ENCODE data around the gene SMTNL1. TPM values are rescaled to one million over a fixed set of nuclear protein-coding genes. Genes with fewer than 3 reads are reported as not detected.

Gene SMTNL1
- total RNA-seq, 1 experiment from 2014 or later = not detected

GRCh38 chr11:57500926-57501325, 36.5 kb upstream of the SMTNL1 start:
- H2BK12ac ChIP-seq (ENCODE audit: insufficient read length, low read depth, low read length) = no peak overlapping the region
- no peak overlapping the region for H3K14ac ChIP-seq (ENCODE audit: insufficient read depth, low read length)
- no peak overlapping the region for H3K18ac ChIP-seq (ENCODE audit: insufficient read length, low read depth, low read length)
- no peak overlapping the region for H2BK15ac ChIP-seq (ENCODE audit: low read depth, low read length)
- H4K91ac ChIP-seq (ENCODE audit: insufficient read length, low read depth, low read length) = no peak overlapping the region
- H2BK120ac ChIP-seq (ENCODE audit: low read depth, low read length, poor library complexity, severe bottlenecking) = no peak overlapping the region
- no peak overlapping the region for H3T11ph ChIP-seq (ENCODE audit: low read length)
- no peak overlapping the region for H4K5ac ChIP-seq (ENCODE audit: insufficient read length, low read depth, low read length)
- no peaks in the 10 kb centered on the region; the same call in 1 of the 2 replicates for H3K27me3 Mint-ChIP-seq (ENCODE audit: low read depth)
- H3K9me3 ChIP-seq (ENCODE audit: control insufficient read depth, low read depth, low read length) = no peaks in the 10 kb centered on the region
- no peak overlapping the region for H4K8ac ChIP-seq (replicated peaks; ENCODE audit: insufficient read length, low read depth, low read length)
- H3K27ac Mint-ChIP-seq = no peak overlapping the region; a peak in 1 of 7 replicates
- H3K27me3 ChIP-seq (ENCODE audit: insufficient read depth, low read length) = no peaks in the 10 kb centered on the region
- H2BK5ac ChIP-seq (ENCODE audit: insufficient read length, low read length) = no peak overlapping the region
- TF ChIP-seq CTCF (conservative IDR thresholded peaks at IDR 0.05) = no peak
- H3K4me1 ChIP-seq (ENCODE audit: insufficient read depth, low read length) = peaks cover 5% of the 10 kb centered on the region; the same call in 1 of the 2 replicates
- no peak for DNase-seq
- H3K27ac ChIP-seq (ENCODE audit: insufficient read length, low read depth, low read length) = no peak overlapping the region
- no peak overlapping the region for H3K4ac ChIP-seq (ENCODE audit: low read depth, low read length)
- no peak overlapping the region for H3K9ac ChIP-seq (ENCODE audit: extremely low read depth, insufficient read length, low read length)
- no peak overlapping the region for H3K56ac ChIP-seq (ENCODE audit: insufficient read length, low read depth, low read length)
- H2BK20ac ChIP-seq (ENCODE audit: low read depth, low read length, poor library complexity, severe bottlenecking) = no peak overlapping the region
- H3K36me3 Mint-ChIP-seq (ENCODE audit: insufficient read depth in 1 of 3, low read depth in 3 of 3) = peaks cover 14 to 28% (median 16%) of the 10 kb centered on the region in 3 experiments; a peak in 6 of 7 replicates
- H2AFZ ChIP-seq (ENCODE audit: low read length) = no peak overlapping the region
- H4K20me1 ChIP-seq (ENCODE audit: control insufficient read depth, insufficient read depth, insufficient read length) = no peaks in the 10 kb centered on the region
- WGBS (ENCODE audit: extremely low coverage, insufficient read length, low lambda C conversion rate) = no CpG with 5 or more reads among the region's 15 CpGs
- no peak overlapping the region for H3K4me2 ChIP-seq (ENCODE audit: insufficient read depth, insufficient read length, low read length)
- H3K4me3 Mint-ChIP-seq = no peak overlapping the region
- no peaks in the 10 kb centered on the region for H3K79me2 ChIP-seq (ENCODE audit: insufficient read depth, low read length)
- H3K79me1 ChIP-seq (ENCODE audit: insufficient read depth, low read depth, low read length, poor library complexity, severe bottlenecking) = no peaks in the 10 kb centered on the region
- no peaks in the 10 kb centered on the region for H3K9me3 Mint-ChIP-seq
- peaks cover 28 to 54% of the 10 kb centered on the region in 2 experiments for H3K4me1 Mint-ChIP-seq
- H3K23ac ChIP-seq (ENCODE audit: insufficient read length, low read depth, low read length) = no peak overlapping the region
- no peaks in the 10 kb centered on the region for H3K23me2 ChIP-seq (ENCODE audit: insufficient read length, low read depth, low read length, poor library complexity, severe bottlenecking)
- no peak overlapping the region for H2AK5ac ChIP-seq (ENCODE audit: insufficient read length, low read length)

Measured in H9 (cell line).